NCI-H2107 (cell line): ENCODE results near the gene BANF2.
"Not testable (repeated sequence)": the region's sequence is repeated elsewhere in the genome, so short reads cannot be mapped to it uniquely, and the experiment has no call there.

Source experiments
- DNase-seq: peaks from one replicate; lab custom pipeline; 2025; lab: John Stamatoyannopoulos, UW

BANF2 gene

DNA sequence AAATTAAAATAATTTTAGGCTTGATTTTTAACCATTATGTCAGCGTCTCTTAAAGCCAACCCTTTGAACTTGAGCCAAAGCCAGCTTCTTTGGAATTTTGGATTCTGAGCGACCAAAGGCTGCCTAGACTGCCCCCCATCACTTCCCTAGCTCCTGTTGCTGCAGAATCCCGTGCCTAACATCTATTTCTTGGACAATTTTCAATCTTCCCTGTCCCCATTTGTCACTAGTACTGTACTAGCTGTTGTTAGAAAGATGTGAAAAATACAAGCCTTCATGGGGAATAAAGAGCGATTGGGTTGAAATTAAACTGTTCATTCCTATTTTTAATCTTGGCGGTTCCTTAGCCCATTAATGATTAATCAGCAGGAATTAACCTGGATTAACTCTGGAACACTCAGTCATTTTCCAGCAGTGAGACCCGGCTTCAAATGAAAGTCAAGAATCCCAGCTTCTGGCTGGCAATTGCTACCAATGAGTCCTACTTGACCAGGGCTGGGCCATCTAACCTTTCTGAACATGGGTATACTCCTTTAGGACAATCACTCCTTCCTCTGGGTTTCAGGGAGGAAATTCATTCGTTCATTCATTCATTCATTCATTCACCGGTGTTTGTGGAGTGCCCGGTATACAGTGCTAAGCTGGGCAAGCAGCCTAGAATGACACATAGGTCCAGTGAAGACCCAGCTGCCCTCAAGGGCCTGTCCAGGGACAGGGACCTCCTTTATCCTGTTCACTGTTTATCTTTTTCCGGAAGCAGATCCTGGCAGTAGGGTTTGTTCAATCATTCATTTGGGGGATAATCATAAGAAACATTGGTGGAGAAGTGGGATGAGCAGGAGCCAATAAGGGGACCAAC, 16.3 kb upstream of the BANF2 start:
- DNase-seq, result no peak

DNA sequence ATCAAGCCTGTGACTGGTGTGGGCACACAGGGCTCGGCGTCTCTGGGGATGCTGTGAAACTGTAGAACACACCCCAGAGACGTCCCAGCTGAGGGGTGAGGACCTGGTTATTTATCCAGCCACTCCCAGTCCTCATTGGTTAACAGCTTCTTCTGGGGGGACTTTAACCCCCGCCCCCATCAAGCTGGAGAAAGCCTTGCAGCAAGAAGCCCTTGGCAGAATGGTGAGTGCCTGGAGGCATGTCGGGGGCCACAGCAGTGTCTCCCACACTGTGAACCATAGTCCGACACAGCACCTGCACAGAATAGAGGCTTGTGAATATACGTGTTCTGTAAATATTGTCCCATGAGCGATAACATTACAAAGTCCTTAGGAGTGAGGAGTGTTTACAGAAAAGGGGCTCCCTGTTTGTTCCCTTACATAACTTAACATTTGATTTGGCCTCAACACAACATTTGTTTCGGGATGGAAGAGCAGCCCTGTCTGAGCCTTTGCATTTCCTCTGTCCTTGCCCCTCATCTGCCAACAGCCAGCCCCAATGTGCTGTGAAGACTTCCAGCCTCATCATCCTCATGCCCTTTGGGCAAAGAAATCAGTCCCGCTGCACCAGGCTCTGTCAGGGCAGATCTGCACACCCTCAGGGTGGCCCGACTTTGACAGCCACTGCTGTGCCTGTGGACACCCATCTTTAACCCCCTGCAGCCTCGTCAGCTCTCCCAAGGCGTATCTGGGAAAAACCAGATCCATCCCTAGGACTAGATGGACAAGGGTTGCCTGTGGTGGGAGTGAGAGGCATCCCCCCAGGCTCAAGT, 15.5 kb upstream of the BANF2 start:
- DNase-seq, result no peak

DNA sequence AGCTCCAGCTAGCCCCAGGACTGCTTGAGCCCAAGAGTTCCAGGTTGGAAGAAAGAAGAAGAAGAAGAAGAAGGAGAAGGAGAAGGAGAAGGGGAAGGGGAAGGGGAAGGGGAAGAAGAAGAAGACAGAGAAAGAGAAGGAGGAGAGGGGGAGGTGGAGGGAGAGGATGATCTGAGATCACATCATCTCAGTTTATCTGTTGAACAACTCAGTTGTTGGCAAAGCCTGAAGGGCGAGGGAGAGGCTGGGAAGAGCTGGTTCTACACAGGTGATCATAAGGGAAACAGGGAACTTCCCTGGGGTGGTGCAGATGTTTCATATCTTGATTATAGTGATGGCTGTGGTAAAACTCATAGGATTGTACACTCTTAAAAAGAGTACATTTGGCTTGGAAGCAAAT, 14.6 kb upstream of the BANF2 start:
- no peak for DNase-seq

DNA sequence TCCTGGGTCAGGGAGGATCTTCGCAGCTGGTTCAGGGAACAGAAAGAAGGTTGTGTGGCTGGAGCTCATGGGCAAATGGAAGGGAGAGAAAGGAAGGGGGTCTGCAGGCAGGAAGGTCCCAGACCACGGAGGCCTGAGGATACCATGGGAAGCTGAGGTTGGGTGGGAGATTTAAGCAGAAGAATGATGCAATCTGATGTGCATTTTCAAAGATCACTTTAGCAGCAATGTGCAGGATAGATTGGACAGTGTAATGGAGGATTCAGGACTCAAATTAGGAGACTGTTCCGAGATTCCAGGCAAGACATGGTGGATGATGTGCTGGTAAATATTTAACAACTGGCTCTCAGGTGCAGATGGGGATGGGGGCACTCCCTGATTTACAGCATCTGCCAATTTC, 12.0 kb upstream of the BANF2 start:
- no peak for DNase-seq

DNA sequence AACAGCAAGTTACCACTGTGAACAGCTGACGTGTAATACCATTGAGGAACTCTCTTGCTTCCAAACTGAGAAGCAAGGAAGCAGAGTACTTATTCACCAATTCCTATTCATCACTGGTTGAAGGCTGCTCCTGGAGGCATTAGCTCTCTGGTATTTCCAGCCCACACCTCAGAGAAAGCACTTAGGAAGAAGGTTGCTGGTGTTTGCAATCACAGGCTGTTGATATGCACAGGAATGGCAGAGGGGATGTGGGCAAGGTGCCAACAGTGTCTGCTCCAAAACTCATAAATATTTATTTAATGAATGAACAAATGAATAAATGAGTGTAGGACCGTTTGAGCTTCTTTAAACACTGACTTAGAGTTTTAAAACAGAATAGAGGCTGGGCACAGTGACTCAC, 10.8 kb upstream of the BANF2 start:
- no peak for DNase-seq

DNA sequence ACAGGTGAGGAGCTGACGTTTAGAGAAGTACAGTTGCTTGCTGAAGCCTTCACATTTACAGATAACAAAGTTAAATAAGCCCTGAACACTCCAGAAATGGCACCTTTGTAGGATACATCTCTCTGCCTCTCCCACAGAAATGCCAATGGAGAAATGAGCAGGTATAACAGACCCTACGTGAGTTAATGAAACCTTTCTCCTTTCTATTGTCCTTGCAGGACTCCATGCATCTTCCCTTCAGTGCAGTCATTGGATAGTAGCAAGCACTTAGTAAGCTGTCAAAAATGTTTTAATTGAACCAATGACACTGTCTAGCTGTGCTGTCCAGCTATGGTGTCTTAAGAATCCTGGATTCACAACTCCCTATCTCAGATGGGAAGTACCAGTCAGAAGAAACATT, 9.6 kb upstream of the BANF2 start:
- DNase-seq, result no peak

DNA sequence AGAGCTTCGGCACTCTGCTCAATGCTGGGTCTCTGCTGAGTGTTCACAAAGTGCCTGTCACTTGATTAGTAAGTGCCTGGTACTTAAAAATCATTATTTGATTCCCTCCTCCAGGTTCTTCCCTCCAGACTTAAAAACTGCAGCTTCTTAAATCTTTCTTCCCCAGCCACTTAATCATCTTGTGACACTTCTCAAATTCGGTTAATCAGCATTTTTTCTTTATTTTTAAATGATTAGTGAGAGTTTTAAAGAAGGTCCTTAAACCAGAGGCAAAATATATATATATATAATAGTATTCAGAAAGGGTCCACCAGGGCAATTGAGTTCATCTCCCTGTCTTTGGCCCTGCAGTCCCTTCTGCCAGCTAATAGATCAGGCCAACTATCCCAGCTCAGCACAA, 8.0 kb upstream of the BANF2 start:
- DNase-seq, result no peak

DNA sequence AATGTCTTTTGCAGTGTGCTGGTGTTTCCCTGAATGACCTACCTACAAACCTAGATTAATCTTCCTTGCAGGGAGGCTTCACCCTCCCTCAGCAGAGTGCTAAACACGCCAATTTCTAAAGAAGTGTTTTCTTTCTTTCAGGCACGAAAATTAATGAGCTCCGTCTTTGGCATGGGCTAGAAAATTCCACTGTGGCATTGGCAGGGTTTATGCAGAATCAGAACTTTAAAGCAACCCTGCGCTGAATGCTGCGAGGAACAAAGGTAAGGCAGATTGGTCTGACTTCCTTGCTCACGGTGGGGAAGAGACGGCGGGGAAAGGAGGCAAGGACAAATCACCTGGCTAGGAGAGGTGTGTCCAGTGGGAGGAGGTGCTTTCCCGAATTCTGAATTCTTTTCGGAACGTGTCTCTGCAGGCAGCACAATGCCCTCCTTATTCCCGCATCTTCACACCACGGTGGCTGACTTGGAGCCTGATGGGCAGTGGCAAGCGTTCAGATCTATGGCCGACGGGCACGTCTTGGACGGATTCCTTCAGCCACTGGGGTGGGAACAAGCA, 6.2 kb upstream of the BANF2 start:
- DNase-seq, result no peak

DNA sequence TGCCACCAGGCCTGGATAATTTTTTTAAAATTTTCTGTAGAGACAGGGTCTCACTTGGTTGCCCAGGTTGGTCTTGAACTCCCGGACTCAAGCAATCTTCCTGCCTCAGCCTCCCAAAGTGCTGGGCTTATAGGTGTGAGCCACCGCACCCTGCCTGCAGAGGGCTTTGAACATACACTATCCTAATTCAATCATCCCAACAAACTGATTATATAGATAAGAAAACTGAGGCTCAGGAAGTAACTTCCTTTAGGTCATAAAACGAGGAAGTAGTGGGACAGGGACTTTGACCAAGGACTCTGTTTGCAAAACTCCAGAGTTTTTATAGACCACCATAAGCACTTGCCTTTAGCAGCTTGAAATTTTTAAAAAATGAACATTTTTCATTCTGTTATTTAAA, 5.0 kb upstream of the BANF2 start:
- DNase-seq, result no peak

DNA sequence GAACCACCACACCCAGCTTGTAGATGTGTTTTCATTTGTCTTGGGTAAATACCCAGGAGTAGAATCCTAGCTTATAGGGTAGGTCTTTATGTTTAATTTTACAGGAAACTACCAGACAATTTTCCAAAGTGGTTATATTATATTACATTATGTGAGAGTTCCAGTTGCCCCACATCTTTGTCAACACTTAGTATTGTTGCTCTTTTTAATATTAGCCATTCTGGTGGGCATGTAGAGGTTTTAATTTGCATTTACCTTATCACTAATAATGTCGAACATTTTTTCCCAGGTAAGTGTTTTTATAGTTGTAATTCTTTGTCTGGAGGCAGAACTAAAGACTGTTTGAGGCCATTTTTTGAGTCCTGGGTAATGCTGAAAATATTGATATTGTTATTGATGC, 3.5 kb upstream of the BANF2 start:
- no peak for DNase-seq

DNA sequence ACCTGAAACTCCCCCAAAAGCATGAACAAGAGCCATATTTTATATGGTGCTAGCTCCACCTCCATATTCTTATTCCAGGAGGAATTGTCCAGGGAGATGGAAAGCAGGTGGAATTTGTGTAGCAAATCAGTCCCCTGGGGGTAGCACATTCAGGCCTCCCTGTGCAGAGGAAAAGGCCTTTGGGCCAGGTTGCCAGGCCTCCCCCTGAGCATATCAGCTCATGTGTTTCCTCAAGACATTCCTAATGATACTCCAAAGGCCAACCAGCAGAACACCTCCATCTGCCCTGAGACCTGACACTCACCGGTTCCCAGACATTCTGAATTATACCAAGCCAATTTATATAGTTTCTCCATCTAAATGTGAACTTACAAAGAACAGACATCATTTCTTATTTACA, 2.6 kb upstream of the BANF2 start:
- DNase-seq, result no peak

DNA sequence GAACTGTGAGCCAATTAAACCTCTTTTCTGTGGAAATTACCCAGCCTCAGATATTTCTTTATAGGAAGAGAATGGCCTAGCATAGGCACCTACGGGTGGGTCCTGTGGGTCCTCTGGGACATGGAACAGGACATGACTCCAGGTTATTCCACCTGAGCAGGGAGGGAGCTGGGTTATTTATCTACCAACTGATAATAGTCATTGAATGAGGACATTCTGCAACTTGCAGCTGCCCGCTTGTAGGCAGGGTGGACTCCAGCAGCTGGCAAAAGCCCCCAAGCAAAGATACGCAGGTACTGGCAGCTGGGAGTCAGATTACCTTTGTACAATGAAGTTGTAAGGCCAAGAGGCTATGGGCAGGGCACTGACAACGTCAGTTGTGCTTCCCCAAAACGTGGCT, 1.4 kb upstream of the BANF2 start:
- no peak for DNase-seq

DNA sequence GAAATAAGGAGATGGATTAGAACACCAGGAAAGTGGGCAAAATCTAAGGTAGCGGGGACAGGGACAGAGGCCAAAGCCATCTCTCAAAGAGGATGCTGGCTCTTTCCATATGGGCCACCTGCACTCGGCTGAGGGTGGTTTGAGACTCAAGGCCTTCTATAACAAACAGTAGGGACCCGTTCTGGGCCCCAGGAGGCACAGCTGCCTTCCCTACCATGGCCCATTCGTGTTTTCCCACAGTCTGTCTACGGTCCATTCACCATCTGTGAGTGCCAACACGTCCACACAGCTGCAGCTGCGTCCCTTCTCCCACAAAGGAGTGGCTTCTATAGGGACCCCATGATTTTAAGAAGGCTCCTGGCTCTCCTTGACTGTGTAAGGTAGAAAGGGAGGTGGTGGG, 871 bp downstream of the BANF2 start:
- DNase-seq, result no peak

DNA sequence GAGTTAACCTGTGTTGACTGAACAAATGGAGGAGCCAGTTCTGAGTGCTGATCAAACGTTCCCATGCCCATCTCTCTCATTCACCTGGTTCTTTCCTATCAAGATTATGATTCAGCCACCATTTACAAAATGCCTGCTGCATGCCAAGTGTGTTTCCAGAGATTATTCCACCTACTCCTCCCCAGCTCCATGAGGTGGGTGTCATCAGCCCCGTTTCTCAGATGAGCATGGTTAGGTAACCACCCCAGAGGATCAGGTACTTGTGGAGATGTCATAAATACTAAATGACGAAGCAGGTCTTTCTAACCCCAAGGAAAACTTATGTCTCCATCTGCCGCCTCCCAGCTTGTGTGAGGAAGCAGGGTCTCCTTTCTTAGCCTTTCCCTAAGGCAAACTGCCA, 2.1 kb downstream of the BANF2 start:
- DNase-seq, result no peak

DNA sequence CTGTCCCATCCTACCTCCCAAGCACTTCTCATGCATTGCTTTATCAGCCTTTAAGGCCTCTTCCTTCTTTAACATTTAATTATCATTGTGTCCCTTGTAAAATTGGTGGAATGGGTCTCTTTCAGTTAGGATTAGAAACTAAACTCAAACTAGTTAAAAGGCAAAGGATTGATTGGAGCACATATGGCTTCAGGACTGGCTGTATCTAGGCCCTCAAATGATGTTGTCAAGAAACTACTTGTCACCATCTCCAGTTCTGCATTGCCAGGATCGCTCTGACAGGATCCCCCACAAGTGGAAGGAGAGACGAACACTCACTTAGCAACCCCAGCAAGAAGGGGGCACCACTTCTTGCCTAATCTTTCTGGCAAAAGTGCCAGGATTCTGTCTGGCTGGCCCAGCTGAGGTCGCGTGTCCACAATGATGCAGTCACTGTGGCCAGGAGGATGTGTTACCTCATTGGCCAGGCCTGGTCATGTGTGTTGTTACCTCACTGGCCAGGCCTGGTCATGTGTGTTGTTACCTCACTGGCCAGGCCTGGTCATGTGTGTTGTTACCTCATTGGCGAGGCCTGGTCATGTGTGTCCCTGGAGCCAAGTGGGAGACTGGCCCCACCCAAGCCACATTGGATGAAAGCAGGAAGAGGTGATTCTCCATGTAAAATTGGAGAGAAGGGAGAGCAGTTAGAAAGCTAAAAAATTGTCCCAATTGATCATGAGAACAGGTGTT, 5.0 kb downstream of the BANF2 start:
- DNase-seq, result no peak

DNA sequence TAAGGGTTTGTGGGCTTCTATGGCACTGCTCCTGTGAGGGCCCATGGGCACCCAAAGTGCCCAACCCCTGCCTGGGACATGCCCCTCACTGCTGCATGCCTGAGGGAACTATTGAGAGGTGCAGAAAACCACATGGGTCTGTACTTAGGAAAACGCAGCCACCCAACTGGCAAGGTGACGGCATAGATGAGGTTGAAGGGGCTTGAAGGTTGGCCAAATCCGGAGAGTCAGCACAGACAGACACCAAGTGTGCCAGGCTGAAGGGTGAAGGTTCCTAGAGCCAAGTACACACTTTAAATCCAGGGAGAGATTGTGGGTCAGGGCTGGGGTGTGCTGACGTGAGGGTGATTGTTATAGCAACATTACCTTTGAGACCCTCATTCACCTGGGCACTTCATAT, 6.2 kb downstream of the BANF2 start:
- no peak for DNase-seq

DNA sequence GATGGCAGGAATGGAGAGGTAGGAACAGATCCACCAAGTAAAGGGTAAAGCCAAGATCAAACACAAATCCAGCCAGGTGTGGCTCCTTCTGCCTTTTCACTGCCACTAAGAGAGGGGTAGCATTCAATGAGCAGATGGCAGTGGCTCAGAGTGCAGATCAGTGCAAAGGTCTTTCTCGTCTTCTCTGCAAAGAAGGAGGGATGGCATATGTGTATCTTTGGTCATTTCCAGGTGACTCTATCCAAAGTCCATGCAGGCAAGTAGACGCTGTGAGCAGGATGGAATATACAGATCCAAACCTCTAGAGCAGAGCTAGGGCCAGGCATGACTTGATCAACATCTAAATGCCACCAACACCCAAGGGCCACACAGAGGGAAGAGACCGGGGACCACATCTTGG, 6.9 kb downstream of the BANF2 start:
- no peak for DNase-seq

DNA sequence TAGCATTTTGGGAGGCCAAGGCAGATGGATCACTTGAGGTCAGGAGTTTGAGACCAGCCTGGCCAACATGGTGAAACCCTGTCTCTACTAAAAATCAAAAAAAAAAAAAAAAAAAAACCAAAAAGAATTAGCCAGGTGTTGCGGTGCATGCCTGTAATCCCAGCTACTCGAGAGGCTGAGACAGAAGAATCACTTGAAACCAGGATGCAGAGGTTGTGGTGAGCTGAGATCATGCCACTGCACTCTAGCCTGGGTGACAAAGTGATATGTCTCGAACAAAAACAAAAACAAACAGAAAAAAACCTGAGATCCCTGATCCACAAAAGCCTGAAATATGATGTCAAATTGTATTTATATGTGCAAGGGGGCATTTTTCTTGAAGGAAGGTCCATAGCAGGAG, 8.2 kb downstream of the BANF2 start:
- DNase-seq, result not testable (repeated sequence)

DNA sequence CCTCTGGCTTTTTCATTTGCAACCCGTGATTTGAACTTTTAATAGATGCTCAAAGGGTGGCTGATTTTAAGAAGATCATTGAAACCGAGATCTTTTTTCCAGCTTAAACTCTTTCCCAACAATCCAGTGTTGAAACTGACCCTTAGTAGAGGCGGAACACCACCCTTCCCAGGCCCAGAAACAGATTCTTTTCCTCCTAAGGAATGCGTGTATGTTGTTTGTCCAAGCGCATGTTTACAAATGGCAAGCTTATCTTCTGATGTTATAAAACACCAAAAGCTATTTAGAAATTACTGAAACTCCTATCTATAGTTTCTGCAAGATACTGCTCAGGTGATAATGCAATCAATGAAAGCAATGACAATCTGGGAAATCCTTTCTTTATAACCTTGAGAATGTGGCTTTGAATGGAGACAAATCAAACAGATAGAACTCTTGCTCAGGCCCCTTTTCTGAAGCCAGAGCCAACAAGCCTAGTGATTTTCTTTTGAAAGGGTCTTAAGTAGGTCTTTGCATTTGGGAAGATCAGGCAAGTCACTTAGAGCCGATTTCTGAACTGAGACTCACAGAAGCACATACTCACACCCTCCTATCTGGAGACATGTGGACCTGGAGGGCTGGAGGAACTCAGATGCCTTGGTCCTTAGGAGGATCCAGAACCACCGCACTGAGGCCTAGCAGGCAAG, 9.1 kb downstream of the BANF2 start:
- no peak for DNase-seq

DNA sequence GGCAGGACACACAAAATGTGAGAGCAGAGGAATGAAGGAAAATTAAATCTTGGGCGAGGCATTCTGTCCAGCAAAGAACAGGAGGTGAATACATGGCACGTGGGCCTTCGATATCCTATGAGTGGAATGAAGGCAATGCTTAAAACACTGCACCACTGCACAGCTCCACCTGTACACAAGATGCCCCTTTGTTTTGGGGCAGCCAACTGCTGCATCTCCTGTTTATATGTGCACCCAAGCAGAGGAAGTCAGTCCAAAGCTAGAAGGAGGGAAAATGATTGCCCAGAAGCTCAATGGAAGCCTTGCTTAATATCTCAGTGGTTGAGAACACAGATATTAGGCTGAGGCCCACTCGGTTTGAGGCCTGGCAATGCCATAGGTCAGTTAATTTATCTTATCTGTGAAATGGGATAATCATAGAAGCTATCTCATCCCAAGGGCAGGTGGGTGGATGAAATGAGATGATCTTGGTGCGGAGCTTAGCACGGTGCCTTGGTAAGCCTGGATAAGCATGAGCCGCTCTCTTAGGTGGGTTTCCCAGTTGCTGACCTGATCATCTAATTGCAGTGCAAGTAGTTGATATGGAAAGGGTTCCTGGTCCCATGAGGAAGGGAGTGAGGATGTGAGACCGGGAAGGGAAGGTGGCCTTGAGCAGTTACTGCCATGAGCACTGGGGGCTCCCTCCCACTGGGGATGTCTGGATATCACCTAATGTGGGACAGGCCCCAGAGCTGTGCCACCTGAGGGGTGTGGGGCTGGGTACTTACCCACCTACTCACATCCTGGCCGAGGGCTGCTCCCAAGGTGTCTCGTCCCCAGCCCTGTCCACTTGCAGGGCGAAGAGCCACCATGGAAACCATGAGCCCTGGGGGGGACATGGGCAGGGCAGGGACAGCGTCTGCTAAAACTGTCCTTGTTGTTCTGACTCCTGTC, 9.9 kb downstream of the BANF2 start:
- DNase-seq, result no peak
